ENCODE data around the gene IRS2. TPM values are rescaled to one million over a fixed set of nuclear protein-coding genes. Genes with fewer than 3 reads are reported as not detected.

Gene IRS2
- total and polyA plus RNA-seq, 2 experiments from 2014 or later, result 3.6 to 14.5 TPM

DNA sequence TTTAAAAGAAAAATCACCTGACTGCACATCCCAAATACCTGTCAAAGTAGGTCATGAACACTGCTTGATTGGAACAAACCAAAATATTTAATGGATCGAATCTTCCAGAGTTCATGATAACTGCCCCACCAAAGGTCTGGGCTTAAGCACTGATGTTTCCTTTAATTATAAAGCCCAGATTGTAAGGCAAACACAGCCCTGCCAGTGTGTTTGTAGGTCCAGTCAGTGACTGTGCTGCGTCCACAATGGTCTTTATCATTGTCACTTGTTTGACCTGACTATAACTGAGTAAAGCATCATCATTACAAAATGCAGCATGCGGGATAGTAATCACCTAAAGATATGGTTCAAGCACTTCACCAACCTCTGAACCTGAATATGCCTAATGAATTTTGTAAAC, 63.3 kb downstream of the IRS2 start:
- Histone ChIP-seq H4K20me1 (replicated peaks; ENCODE audit: insufficient read depth) (no peaks in the 10 kb centered on the region), H3K4me1 (ENCODE audit: insufficient read depth) (no peaks in the 10 kb centered on the region; the same call in 1 of the 2 replicates), H3F3A (replicated peaks; ENCODE audit: low read depth) (no peaks in the 10 kb centered on the region), H3K27me3 (ENCODE audit: insufficient read depth) (no peaks in the 10 kb centered on the region), H3K4me2 (no peak overlapping the region), H2AFZ (no peak overlapping the region), H3K27ac (ENCODE audit: low read depth) (no peak overlapping the region), H3K79me2 (replicated peaks; ENCODE audit: insufficient read depth) (no peaks in the 10 kb centered on the region), H3K4me3 (no peak overlapping the region), H3K9me2 (ENCODE audit: insufficient read depth) (no peaks in the 10 kb centered on the region), H3K36me3 (ENCODE audit: insufficient read depth) (no peaks in the 10 kb centered on the region)
- no peak overlapping the region for H3K4me3 Mint-ChIP-seq
- no peak for TF ChIP-seq CREB1 (CRISPR knock-in tag; IDR thresholded peaks at IDR 0.05; ENCODE audit: low read depth)
- no peak for TF ChIP-seq NANOG (IDR thresholded peaks at IDR 0.05; ENCODE audit: borderline replicate concordance)
- TF ChIP-seq JUNB (IDR thresholded peaks at IDR 0.05; ENCODE audit: unreplicated experiment), result no peak
- no peak for TF ChIP-seq ZNF331 (CRISPR knock-in tag; IDR thresholded peaks at IDR 0.05; ENCODE audit: low read depth)
- H3K27ac Mint-ChIP-seq, result no peak overlapping the region
- DNase-seq (ENCODE audit: low spot score) (no peak), ATAC-seq (no peak)
- no peaks in the 10 kb centered on the region; the same call in 2 of the 3 replicates for H3K36me3 Mint-ChIP-seq (ENCODE audit: low read depth)
- peaks cover 5% of the 10 kb centered on the region for H3K27me3 Mint-ChIP-seq (ENCODE audit: insufficient read depth, low read depth, poor library complexity)
- H3K9me3 Mint-ChIP-seq, result no peaks in the 10 kb centered on the region; the same call in 2 of the 3 replicates
- peaks cover 15% of the 10 kb centered on the region for H3K4me1 Mint-ChIP-seq

DNA sequence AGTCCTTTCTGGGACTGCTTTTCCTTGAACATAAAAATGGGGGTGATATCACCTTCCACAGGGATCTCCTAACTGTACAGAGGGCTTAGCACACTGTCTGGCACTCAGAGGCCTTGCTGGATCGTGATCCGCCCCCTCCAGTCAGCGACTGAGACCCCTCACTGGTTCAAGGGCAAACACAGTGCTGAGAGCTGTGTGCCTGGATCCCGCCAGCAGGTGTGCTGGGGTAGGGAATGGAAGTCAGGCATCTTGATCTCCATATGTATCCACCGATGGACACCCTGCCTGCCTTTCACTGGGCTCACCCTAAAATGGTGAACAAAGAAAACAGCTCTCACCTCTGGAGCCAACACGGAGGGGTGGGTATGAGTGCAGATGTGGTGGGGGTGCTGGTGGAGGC, 64.3 kb downstream of the IRS2 start:
- Histone ChIP-seq H3K4me1 (ENCODE audit: insufficient read depth) (no peaks in the 10 kb centered on the region; the same call in 1 of the 2 replicates), H3K36me3 (ENCODE audit: insufficient read depth) (no peaks in the 10 kb centered on the region), H3F3A (replicated peaks; ENCODE audit: low read depth) (no peaks in the 10 kb centered on the region), H3K4me2 (no peak overlapping the region), H3K9me2 (ENCODE audit: insufficient read depth) (no peaks in the 10 kb centered on the region), H3K79me2 (replicated peaks; ENCODE audit: insufficient read depth) (no peaks in the 10 kb centered on the region), H3K27ac (ENCODE audit: low read depth) (no peak overlapping the region), H2AFZ (peak overlapping the region; percentile 80; the same call in 1 of the 2 replicates), H3K4me3 (no peak overlapping the region), H4K20me1 (replicated peaks; ENCODE audit: insufficient read depth) (no peaks in the 10 kb centered on the region), H3K27me3 (ENCODE audit: insufficient read depth) (no peaks in the 10 kb centered on the region)
- Mint-ChIP-seq H3K27ac (no peak overlapping the region), H3K27me3 (ENCODE audit: insufficient read depth, low read depth, poor library complexity) (peaks cover under 1% of the 10 kb centered on the region), H3K4me3 (no peak overlapping the region), H3K4me1 (peaks cover 15% of the 10 kb centered on the region), H3K9me3 (no peaks in the 10 kb centered on the region), H3K36me3 (ENCODE audit: low read depth) (no peaks in the 10 kb centered on the region; the same call in 2 of the 3 replicates)
- TF ChIP-seq, protein P1, sequence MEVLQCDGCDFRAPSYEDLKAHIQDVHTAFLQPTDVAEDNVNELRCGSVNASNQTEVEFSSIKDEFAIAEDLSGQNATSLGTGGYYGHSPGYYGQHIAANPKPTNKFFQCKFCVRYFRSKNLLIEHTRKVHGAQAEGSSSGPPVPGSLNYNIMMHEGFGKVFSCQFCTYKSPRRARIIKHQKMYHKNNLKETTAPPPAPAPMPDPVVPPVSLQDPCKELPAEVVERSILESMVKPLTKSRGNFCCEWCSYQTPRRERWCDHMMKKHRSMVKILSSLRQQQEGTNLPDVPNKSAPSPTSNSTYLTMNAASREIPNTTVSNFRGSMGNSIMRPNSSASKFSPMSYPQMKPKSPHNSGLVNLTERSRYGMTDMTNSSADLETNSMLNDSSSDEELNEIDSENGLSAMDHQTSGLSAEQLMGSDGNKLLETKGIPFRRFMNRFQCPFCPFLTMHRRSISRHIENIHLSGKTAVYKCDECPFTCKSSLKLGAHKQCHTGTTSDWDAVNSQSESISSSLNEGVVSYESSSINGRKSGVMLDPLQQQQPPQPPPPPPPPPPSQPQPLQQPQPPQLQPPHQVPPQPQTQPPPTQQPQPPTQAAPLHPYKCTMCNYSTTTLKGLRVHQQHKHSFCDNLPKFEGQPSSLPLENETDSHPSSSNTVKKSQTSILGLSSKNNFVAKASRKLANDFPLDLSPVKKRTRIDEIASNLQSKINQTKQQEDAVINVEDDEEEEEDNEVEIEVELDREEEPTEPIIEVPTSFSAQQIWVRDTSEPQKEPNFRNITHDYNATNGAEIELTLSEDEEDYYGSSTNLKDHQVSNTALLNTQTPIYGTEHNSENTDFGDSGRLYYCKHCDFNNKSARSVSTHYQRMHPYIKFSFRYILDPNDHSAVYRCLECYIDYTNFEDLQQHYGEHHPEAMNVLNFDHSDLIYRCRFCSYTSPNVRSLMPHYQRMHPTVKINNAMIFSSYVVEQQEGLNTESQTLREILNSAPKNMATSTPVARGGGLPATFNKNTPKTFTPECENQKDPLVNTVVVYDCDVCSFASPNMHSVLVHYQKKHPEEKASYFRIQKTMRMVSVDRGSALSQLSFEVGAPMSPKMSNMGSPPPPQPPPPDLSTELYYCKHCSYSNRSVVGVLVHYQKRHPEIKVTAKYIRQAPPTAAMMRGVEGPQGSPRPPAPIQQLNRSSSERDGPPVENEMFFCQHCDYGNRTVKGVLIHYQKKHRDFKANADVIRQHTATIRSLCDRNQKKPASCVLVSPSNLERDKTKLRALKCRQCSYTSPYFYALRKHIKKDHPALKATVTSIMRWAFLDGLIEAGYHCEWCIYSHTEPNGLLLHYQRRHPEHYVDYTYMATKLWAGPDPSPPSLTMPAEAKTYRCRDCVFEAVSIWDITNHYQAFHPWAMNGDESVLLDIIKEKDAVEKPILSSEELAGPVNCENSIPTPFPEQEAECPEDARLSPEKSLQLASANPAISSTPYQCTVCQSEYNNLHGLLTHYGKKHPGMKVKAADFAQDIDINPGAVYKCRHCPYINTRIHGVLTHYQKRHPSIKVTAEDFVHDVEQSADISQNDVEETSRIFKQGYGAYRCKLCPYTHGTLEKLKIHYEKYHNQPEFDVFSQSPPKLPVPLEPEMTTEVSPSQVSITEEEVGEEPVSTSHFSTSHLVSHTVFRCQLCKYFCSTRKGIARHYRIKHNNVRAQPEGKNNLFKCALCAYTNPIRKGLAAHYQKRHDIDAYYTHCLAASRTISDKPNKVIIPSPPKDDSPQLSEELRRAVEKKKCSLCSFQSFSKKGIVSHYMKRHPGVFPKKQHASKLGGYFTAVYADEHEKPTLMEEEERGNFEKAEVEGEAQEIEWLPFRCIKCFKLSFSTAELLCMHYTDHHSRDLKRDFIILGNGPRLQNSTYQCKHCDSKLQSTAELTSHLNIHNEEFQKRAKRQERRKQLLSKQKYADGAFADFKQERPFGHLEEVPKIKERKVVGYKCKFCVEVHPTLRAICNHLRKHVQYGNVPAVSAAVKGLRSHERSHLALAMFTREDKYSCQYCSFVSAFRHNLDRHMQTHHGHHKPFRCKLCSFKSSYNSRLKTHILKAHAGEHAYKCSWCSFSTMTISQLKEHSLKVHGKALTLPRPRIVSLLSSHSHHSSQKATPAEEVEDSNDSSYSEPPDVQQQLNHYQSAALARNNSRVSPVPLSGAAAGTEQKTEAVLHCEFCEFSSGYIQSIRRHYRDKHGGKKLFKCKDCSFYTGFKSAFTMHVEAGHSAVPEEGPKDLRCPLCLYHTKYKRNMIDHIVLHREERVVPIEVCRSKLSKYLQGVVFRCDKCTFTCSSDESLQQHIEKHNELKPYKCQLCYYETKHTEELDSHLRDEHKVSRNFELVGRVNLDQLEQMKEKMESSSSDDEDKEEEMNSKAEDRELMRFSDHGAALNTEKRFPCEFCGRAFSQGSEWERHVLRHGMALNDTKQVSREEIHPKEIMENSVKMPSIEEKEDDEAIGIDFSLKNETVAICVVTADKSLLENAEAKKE (CRISPR knock-in tag; IDR thresholded peaks at IDR 0.05), result no peak
- TF ChIP-seq JUNB (IDR thresholded peaks at IDR 0.05; ENCODE audit: unreplicated experiment) (no peak), ZNF114 (CRISPR knock-in tag; IDR thresholded peaks at IDR 0.05) (no peak), EZH2 (IDR thresholded peaks at IDR 0.05; ENCODE audit: low read depth, unreplicated experiment) (no peak), ZNF331 (CRISPR knock-in tag; IDR thresholded peaks at IDR 0.05; ENCODE audit: low read depth) (no peak)
- TF ChIP-seq, protein P2, sequence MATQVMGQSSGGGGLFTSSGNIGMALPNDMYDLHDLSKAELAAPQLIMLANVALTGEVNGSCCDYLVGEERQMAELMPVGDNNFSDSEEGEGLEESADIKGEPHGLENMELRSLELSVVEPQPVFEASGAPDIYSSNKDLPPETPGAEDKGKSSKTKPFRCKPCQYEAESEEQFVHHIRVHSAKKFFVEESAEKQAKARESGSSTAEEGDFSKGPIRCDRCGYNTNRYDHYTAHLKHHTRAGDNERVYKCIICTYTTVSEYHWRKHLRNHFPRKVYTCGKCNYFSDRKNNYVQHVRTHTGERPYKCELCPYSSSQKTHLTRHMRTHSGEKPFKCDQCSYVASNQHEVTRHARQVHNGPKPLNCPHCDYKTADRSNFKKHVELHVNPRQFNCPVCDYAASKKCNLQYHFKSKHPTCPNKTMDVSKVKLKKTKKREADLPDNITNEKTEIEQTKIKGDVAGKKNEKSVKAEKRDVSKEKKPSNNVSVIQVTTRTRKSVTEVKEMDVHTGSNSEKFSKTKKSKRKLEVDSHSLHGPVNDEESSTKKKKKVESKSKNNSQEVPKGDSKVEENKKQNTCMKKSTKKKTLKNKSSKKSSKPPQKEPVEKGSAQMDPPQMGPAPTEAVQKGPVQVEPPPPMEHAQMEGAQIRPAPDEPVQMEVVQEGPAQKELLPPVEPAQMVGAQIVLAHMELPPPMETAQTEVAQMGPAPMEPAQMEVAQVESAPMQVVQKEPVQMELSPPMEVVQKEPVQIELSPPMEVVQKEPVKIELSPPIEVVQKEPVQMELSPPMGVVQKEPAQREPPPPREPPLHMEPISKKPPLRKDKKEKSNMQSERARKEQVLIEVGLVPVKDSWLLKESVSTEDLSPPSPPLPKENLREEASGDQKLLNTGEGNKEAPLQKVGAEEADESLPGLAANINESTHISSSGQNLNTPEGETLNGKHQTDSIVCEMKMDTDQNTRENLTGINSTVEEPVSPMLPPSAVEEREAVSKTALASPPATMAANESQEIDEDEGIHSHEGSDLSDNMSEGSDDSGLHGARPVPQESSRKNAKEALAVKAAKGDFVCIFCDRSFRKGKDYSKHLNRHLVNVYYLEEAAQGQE (IDR thresholded peaks at IDR 0.05; ENCODE audit: unreplicated experiment), result no peak
- TF ChIP-seq, protein P3, sequence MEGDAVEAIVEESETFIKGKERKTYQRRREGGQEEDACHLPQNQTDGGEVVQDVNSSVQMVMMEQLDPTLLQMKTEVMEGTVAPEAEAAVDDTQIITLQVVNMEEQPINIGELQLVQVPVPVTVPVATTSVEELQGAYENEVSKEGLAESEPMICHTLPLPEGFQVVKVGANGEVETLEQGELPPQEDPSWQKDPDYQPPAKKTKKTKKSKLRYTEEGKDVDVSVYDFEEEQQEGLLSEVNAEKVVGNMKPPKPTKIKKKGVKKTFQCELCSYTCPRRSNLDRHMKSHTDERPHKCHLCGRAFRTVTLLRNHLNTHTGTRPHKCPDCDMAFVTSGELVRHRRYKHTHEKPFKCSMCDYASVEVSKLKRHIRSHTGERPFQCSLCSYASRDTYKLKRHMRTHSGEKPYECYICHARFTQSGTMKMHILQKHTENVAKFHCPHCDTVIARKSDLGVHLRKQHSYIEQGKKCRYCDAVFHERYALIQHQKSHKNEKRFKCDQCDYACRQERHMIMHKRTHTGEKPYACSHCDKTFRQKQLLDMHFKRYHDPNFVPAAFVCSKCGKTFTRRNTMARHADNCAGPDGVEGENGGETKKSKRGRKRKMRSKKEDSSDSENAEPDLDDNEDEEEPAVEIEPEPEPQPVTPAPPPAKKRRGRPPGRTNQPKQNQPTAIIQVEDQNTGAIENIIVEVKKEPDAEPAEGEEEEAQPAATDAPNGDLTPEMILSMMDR (conservative IDR thresholded peaks at IDR 0.05; ENCODE audit: low read depth in 2 of 2), result no peak
- peak; percentile 93 for ATAC-seq
- DNase-seq (ENCODE audit: low spot score), result peak; percentile 23

Measured in GM23338 (cell line).